Spleen (tissue), 11 donors: Measurements from ENCODE around the gene SLC26A3. TPM values are rescaled to one million over a fixed set of nuclear protein-coding genes. Genes with fewer than 3 reads are reported as not detected.

Experiments used
- DNase-seq: peaks from one replicate; pipeline ENCODE4 v3.0.0-alpha.2; 2020
- H3K27ac ChIP-seq, 8 donors: fragments of 200-600 bp; sonication (generic) in 7 of 8; 1 replicate in 4 of 8; 2 replicates in 4 of 8; pipeline versions ENCODE4 v1.5.0 to v1.8.0; 2016 to 2021; ENCODE audit warnings: inconsistent platforms in 4 of 8, mild to moderate bottlenecking in 4 of 8, moderate library complexity in 1 of 8
- H3K27me3 ChIP-seq, 7 donors: fragments of 200-600 bp; sonication (generic) in 6 of 7; replicated peaks in 1 of 7; 1 replicate in 4 of 7; 2 replicates in 3 of 7; pipeline versions ENCODE4 v1.5.0 to v1.8.0; 2016 to 2021; ENCODE audit warnings: inconsistent platforms in 3 of 7, mild to moderate bottlenecking in 1 of 7
- H3K36me3 ChIP-seq, 6 donors: fragments of 200-600 bp; sonication (generic) in 5 of 6; 1 replicate in 4 of 6; 2 replicates in 2 of 6; pipeline versions ENCODE4 v1.5.0 to v1.8.0; 2016 to 2021; ENCODE audit warnings: inconsistent platforms in 2 of 6
- H3K4me1 ChIP-seq, 6 donors: fragments of 200-600 bp; sonication (generic) in 5 of 6; 1 replicate in 3 of 6; 2 replicates in 3 of 6; pipeline versions ENCODE4 v1.5.0 to v1.8.0; 2016 to 2021; ENCODE audit warnings: inconsistent platforms in 3 of 6
- H3K4me3 ChIP-seq, 8 donors: fragments of 200-600 bp; sonication (generic) in 7 of 8; 1 replicate in 4 of 8; 2 replicates in 4 of 8; pipeline versions ENCODE4 v1.5.0 to v1.8.0; 2016 to 2021; ENCODE audit warnings: inconsistent platforms in 4 of 8, mild to moderate bottlenecking in 4 of 8, moderate library complexity in 2 of 8
- H3K9me3 ChIP-seq, 8 donors: fragments of 200-600 bp; sonication (generic) in 7 of 8; 1 replicate in 4 of 8; 2 replicates in 4 of 8; pipeline versions ENCODE4 v1.5.0 to v1.8.0; 2016 to 2021; ENCODE audit warnings: inconsistent platforms in 4 of 8
- POLR2A ChIP-seq, 3 donors: fragments of 450-650 bp; IDR thresholded peaks; one replicate each; pipeline ENCODE4 v1.5.1; 2017; ENCODE audit warnings: antibody characterized with exemption in 3 of 3, mild to moderate bottlenecking in 1 of 3
- POLR2AphosphoS5 ChIP-seq, 3 donors: sonication (generic); formaldehyde crosslinking; IDR thresholded peaks; one replicate each; pipeline ENCODE4 v1.5.1; 2017; ENCODE audit warnings: antibody characterized with exemption in 3 of 3
- WGBS, 5 donors: extraction: QIAGEN DNeasy Blood & Tissue Kit in 3 of 5; methylation state at CpG; one replicate each; pipeline versions ENCODE4 v1.1.5 to v1.1.7; 2013 to 2018; 5-methylcytosine and 5-hydroxymethylcytosine counted together
- intact Hi-C: fragments of 100-400 bp; cut with DNase I; formaldehyde crosslinking; loops from one replicate; pipeline ENCODE4 v1.15.0; 2023; ENCODE audit warnings: low total_unique reads
- polyA plus RNA-seq, 3 donors: library from polyadenylated mRNA; stranded (reverse); fragments of 200-250 nt; gene quantifications; one replicate each; pipeline ENCODE4 v1.2.1, GENCODE V29; 2013
- total RNA-seq, 7 donors: library from RNA; depleted of rRNA in 3 of 7; stranded (reverse); fragments of >200 nt in 3 of 7; fragmentation: NEBNext Ultra II Directional in 4 of 7; extraction: Animal tissue kit (Norgen Biotek cat#: 25700) in 4 of 7; gene quantifications; one replicate each; pipeline versions ENCODE4 v1.1.0 to v1.2.1, GENCODE V29; 2016 to 2021
- TF ChIP-seq, protein P1 (sequence below), 11 experiments: fragments of 200-600 bp in 7 of 11; fragments of 450-650 bp in 4 of 11; sonication (generic) in 4 of 11; IDR thresholded peaks in 8 of 11; conservative IDR thresholded peaks in 3 of 11; 1 replicate in 7 of 11; 2 replicates in 4 of 11; pipeline versions ENCODE4 v1.4.0 to v1.8.0; 2016 to 2021; ENCODE audit warnings: antibody characterized with exemption in 11 of 11, inconsistent platforms in 4 of 11, mild to moderate bottlenecking in 1 of 11
- donor health status: healthy with polysubstance abuse.
- donor health status: DM: no; HTN: no; CAD: no; lungs with moderate emphysema.
- donor health status: DM: no; HTN: no; CAD: no.
- donor health status: Bipolar disorder and iron deficiency.
- donor health status: healthy.
- donor health status: DM: no; HTN: no; CAD: no.
- donor health status: DM: yes; HTN: yes; CAD: no.

The SLC26A3 gene
- total and polyA plus RNA-seq, 10 donors: 0.13 to 0.37 TPM; not detected in 8

DNA sequence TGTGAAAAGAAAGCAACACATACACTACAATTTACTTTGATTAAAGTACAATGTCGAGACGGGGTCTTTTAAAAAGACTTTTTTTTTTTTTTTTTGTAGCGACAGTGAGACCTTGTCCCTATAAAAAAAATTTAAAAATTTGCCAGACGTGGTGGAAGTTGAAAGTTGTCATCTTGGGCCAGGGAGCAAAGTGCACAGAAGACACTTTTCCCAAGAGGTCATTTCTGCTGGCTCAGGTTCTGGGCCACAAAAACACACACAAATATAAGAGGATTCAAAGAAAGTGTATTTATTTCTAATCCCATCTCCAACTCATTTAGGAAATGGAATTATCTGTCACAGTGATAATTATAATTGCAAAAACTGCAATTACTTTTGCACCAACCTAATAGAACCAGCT is 24.7 kb downstream of the SLC26A3 start:
- Histone ChIP-seq H3K36me3 (no peaks in the 10 kb centered on the region), H3K4me1 (no peaks in the 10 kb centered on the region), H3K9me3 (no peaks in the 10 kb centered on the region), H3K27ac (no peak overlapping the region), H3K27me3 (no peaks in the 10 kb centered on the region), H3K4me3 (no peak overlapping the region)
- intact Hi-C loops: no loop called here
- 87 to 93% (median 91%) methylated on average over 4 of the region's 4 CpGs for WGBS, 5 donors
- TF ChIP-seq POLR2AphosphoS5 (IDR thresholded peaks at IDR 0.05) (no peak), POLR2A (IDR thresholded peaks at IDR 0.05) (no peak)
- TF ChIP-seq, protein P1, sequence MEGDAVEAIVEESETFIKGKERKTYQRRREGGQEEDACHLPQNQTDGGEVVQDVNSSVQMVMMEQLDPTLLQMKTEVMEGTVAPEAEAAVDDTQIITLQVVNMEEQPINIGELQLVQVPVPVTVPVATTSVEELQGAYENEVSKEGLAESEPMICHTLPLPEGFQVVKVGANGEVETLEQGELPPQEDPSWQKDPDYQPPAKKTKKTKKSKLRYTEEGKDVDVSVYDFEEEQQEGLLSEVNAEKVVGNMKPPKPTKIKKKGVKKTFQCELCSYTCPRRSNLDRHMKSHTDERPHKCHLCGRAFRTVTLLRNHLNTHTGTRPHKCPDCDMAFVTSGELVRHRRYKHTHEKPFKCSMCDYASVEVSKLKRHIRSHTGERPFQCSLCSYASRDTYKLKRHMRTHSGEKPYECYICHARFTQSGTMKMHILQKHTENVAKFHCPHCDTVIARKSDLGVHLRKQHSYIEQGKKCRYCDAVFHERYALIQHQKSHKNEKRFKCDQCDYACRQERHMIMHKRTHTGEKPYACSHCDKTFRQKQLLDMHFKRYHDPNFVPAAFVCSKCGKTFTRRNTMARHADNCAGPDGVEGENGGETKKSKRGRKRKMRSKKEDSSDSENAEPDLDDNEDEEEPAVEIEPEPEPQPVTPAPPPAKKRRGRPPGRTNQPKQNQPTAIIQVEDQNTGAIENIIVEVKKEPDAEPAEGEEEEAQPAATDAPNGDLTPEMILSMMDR (IDR thresholded peaks at IDR 0.05 in 8 of 11, conservative IDR thresholded peaks at IDR 0.05 in 3 of 11): no peak
- no peak for DNase-seq

DNA sequence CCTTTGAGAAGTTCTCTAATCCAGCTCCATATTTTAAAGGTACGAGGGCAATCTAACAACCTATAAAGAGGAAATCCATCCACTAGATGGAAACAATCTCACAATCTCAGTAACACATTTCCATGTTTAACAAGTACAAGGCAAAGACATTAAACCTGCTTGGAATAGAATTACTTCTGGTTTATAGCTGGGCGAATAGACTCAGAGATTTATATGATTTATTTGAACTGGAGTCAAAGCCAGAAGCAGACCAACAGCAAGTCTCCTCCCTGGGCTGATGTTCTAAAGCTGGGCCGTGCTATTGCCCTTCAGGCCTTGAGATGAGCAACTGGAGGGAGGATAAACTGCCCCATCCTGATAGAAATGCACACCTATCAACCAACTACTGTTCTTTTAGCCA is 25.3 kb downstream of the SLC26A3 start:
- no peak overlapping the region for H3K4me3 ChIP-seq
- DNase-seq: no peak
- H3K9me3 ChIP-seq: no peaks in the 10 kb centered on the region
- intact Hi-C loops: no loop called here
- WGBS, 5 donors: 88 to 95% (median 93%) methylated on average over 3 of the region's 3 CpGs
- no peak overlapping the region for H3K27ac ChIP-seq
- no peaks in the 10 kb centered on the region for H3K27me3 ChIP-seq
- no peaks in the 10 kb centered on the region for H3K36me3 ChIP-seq
- TF ChIP-seq POLR2AphosphoS5 (IDR thresholded peaks at IDR 0.05) (no peak), POLR2A (IDR thresholded peaks at IDR 0.05) (no peak)
- TF ChIP-seq, protein P1 (IDR thresholded peaks at IDR 0.05 in 8 of 11, conservative IDR thresholded peaks at IDR 0.05 in 3 of 11): no peak
- no peaks in the 10 kb centered on the region for H3K4me1 ChIP-seq

DNA sequence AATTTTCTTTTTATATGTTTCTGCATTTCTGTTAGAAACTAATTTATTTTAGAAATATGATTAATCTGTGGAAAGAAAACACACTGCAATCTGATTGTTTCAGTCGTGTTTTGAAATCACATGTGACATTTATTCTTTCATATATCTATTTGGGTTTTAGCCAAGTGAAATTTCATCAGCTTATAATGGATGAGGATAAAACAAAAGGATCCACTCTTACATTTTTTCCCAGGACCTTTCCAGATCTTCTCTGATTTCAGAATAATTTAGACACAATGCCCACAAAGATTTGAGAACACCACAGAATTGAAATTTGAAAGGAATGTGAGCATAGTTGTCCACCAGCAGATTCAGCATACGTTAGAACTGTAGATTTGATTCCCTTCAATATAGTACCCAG is 30.0 kb downstream of the SLC26A3 start:
- H3K27ac ChIP-seq: no peak overlapping the region
- no peaks in the 10 kb centered on the region for H3K9me3 ChIP-seq
- no peaks in the 10 kb centered on the region for H3K27me3 ChIP-seq
- 63 to 73% (median 67%) methylated on average over 2 of the region's 2 CpGs for WGBS, 5 donors
- no peak overlapping the region for H3K4me3 ChIP-seq
- intact Hi-C loops: no loop called here
- no peaks in the 10 kb centered on the region for H3K4me1 ChIP-seq
- no peak for TF ChIP-seq POLR2A (IDR thresholded peaks at IDR 0.05)
- TF ChIP-seq, protein P1 (IDR thresholded peaks at IDR 0.05 in 8 of 11, conservative IDR thresholded peaks at IDR 0.05 in 3 of 11): no peak
- TF ChIP-seq POLR2AphosphoS5 (IDR thresholded peaks at IDR 0.05): no peak
- no peak for DNase-seq
- H3K36me3 ChIP-seq: no peaks in the 10 kb centered on the region

DNA sequence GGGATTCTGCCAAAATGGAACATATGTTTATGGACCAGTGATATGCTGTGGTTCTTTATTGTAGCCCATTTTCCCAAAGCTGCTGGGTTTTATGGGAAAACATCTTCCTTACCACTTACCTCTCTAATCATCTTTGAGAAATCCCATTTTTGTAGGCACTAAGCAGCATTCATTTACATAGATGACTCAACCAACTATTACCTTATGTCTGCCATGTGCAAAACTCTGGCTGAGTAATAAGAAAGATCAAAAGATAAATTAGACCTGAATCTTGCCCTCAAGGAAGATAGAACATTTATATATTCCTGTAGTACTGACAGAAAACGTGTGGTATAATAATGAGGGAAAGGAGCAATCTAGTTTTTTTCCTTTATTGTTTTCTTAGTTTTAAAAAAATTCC is 34.8 kb downstream of the SLC26A3 start:
- 73 to 80% (median 74%) methylated on average over 1 of the region's 1 CpG for WGBS, 5 donors
- Histone ChIP-seq H3K9me3 (no peaks in the 10 kb centered on the region), H3K4me1 (no peaks in the 10 kb centered on the region), H3K36me3 (no peaks in the 10 kb centered on the region), H3K4me3 (no peak overlapping the region), H3K27me3 (no peaks in the 10 kb centered on the region), H3K27ac (no peak overlapping the region)
- no peak for DNase-seq
- TF ChIP-seq, protein P1 (IDR thresholded peaks at IDR 0.05 in 8 of 11, conservative IDR thresholded peaks at IDR 0.05 in 3 of 11): no peak
- no peak for TF ChIP-seq POLR2A (IDR thresholded peaks at IDR 0.05)
- no peak for TF ChIP-seq POLR2AphosphoS5 (IDR thresholded peaks at IDR 0.05)
- intact Hi-C loops: no loop called here
